ENCODE measurements around the gene C8G. TPM values are rescaled to one million over a fixed set of nuclear protein-coding genes. Genes with fewer than 3 reads are reported as not detected.

Gene C8G
- total and polyA plus RNA-seq, 9 of the 15 experiments (the other 6 are each of a cell fraction or from before 2014, with no cell fraction given): 0.35 to 5.9 (median 2.7) TPM; not detected in 2

DNA sequence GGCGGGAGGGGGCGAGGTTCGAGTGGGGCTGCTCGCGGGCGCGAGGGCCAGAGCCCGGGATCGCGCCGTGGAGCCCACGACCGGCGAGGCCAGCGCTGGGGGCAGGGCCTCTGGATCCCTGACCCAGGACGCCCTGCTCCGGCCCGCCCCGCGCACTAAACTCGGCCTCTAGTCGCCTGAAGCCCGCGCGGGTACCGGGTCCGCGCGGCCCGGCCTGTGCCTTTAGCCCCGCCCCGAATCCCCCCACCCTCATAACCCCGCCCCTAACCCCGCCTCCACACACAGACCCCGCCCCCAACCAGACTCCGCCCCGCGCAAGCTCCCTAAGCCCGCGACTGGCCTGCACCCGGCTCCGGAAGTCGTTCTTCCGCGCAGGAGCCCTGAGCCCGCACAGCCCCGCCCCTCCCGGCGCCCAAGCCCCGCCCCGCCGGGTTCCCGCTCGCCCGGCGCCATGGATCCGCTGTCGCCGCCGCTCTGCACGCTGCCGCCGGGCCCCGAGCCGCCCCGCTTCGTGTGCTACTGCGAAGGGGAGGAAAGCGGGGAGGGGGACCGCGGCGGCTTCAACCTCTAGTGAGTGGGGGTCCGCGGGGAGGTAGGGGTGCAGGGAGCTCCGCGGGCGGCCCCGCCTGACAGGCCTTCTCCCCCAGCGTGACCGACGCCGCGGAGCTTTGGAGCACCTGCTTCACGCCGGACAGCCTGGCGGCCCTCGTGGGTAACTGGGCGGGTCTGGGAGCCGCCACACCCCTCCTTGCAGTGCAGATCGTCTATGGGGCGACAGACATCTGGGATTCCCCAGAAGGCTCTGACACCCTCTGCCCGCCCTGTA is 47.2 kb downstream of the C8G start, which contains the start of gene PAXX (continued):
- no peak for TF ChIP-seq ELF2 (CRISPR knock-in tag; IDR thresholded peaks at IDR 0.05)
- TF ChIP-seq, protein P1, sequence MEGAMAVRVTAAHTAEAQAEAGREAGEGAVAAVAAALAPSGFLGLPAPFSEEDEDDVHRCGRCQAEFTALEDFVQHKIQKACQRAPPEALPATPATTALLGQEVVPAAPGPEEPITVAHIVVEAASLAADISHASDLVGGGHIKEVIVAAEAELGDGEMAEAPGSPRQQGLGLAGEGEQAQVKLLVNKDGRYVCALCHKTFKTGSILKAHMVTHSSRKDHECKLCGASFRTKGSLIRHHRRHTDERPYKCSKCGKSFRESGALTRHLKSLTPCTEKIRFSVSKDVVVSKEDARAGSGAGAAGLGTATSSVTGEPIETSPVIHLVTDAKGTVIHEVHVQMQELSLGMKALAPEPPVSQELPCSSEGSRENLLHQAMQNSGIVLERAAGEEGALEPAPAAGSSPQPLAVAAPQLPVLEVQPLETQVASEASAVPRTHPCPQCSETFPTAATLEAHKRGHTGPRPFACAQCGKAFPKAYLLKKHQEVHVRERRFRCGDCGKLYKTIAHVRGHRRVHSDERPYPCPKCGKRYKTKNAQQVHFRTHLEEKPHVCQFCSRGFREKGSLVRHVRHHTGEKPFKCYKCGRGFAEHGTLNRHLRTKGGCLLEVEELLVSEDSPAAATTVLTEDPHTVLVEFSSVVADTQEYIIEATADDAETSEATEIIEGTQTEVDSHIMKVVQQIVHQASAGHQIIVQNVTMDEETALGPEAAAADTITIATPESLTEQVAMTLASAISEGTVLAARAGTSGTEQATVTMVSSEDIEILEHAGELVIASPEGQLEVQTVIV (CRISPR knock-in tag; IDR thresholded peaks at IDR 0.05; ENCODE audit: borderline replicate concordance): no peak

DNA sequence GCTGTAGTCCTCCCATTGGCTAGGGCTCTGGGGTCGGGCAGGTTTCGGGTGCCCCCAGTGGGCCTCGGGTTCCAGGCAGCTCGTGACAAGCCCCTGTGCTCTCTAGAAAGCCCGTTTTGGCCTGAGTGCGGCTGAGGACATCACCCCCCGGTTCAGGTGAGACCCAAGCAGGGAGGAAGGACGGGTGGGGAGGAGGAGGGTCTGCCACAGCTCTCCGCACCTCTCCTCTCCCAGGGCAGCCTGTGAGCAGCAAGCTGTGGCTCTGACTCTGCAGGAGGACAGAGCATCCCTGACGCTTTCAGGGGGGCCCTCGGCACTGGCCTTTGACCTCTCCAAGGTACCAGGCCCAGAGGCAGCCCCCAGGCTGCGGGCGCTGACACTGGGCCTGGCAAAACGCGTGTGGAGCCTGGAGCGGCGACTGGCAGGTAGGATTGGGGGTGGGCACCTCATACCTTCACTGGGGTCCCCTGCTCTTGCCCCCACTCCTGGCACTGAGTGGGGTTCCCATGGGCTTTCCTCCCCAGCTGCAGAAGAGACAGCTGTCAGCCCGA is 47.9 kb downstream of the C8G start:
- Histone ChIP-seq H3K27ac (ENCODE audit: extremely low read depth, low read depth, low read length) (peak overlapping the region; percentile 89), H3K9me1 (ENCODE audit: control insufficient read depth, insufficient read depth, low read length) (no peaks in the 10 kb centered on the region), H3K36me3 (ENCODE audit: control insufficient read depth, insufficient read depth, low read length) (peaks cover 22% of the 10 kb centered on the region; the same call in 1 of the 3 replicates), H2AFZ (ENCODE audit: low read depth, low read length) (peak overlapping the region; percentile 89; the same call in 1 of the 2 replicates), H3K9ac (ENCODE audit: insufficient read depth in 1 of 2, low read depth in 2 of 2, low read length in 2 of 2) (peak overlapping the region; percentile 79 to 97), H3K9me3 (replicated peaks; ENCODE audit: control insufficient read depth, insufficient read depth, low read depth, low read length) (peaks cover 6% of the 10 kb centered on the region), H4K20me1 (replicated peaks; ENCODE audit: control insufficient read depth, insufficient read depth, low read length) (no peaks in the 10 kb centered on the region), H3K4me1 (replicated peaks in 1 of 2; ENCODE audit: control insufficient read depth in 2 of 2, insufficient read depth in 2 of 2, low read length in 2 of 2) (peaks cover 30 to 69% of the 10 kb centered on the region in 2 experiments), H3K4me3 (peak overlapping the region; percentile 87), H3K4me2 (ENCODE audit: insufficient read depth, low read length) (peak overlapping the region; percentile 83), H3K79me2 (ENCODE audit: control insufficient read depth, insufficient read depth, low read length) (peaks cover 18% of the 10 kb centered on the region), H3K27me3 (ENCODE audit: control insufficient read depth in 2 of 2, insufficient read depth in 2 of 2, low read length in 2 of 2) (no peaks in the 10 kb centered on the region)
- ChIA-PET POLR2A (interaction anchor here (0.6 to 1.3 kb wide), 10 partner anchors 8 to 163 kb away, joined by 3 to 6 read pairs (median 4); no protein-coding TSS in a partner anchor), CTCF (ENCODE audit: low intra/inter-chr PET ratio) (no interaction called here)
- in situ Hi-C loops (cut with MboI): no loop called here
- DNase-seq (ENCODE audit: extremely low read depth in 1 of 4, low spot score in 3 of 4) (no peak), ATAC-seq (no peak), FAIRE-seq (no peak)
- intact Hi-C loops (cut with micrococcal nuclease): loop anchor here (5.0 kb wide), 1 partner anchor 46 kb away; the partner anchor contains the start of gene C8G
- 6% methylated on average over 17 of the region's 18 CpGs for WGBS (ENCODE audit: insufficient coverage, low coverage, missing lambda C conversion rate)
- no TSS peak for BruUV-seq (replicated peaks)
- TF ChIP-seq, protein P2, sequence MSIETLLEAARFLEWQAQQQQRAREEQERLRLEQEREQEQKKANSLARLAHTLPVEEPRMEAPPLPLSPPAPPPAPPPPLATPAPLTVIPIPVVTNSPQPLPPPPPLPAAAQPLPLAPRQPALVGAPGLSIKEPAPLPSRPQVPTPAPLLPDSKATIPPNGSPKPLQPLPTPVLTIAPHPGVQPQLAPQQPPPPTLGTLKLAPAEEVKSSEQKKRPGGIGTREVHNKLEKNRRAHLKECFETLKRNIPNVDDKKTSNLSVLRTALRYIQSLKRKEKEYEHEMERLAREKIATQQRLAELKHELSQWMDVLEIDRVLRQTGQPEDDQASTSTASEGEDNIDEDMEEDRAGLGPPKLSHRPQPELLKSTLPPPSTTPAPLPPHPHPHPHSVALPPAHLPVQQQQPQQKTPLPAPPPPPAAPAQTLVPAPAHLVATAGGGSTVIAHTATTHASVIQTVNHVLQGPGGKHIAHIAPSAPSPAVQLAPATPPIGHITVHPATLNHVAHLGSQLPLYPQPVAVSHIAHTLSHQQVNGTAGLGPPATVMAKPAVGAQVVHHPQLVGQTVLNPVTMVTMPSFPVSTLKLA (conservative IDR thresholded peaks at IDR 0.05): 0 out of 4 replicates have a peak, but pooled peaks of 1 of the 2 experiments have one; percentile 10
- TF ChIP-seq ZNF263 (CRISPR knock-in tag; IDR thresholded peaks at IDR 0.05; ENCODE audit: borderline replicate concordance) (peak; percentile 91), ZNF431 (CRISPR knock-in tag; IDR thresholded peaks at IDR 0.05) (peak; percentile 0; the same call in 1 of the 2 replicates), PHF20 (IDR thresholded peaks at IDR 0.05; ENCODE audit: partially characterized antibody) (no peak), FIP1L1 (IDR thresholded peaks at IDR 0.05; ENCODE audit: low read depth, low read length, poor library complexity, severe bottlenecking) (peak; percentile 11), PCBP1 (IDR thresholded peaks at IDR 0.05; ENCODE audit: low read depth, low read length, poor library complexity, severe bottlenecking) (peak; percentile 12)
- TF ChIP-seq, protein P3, sequence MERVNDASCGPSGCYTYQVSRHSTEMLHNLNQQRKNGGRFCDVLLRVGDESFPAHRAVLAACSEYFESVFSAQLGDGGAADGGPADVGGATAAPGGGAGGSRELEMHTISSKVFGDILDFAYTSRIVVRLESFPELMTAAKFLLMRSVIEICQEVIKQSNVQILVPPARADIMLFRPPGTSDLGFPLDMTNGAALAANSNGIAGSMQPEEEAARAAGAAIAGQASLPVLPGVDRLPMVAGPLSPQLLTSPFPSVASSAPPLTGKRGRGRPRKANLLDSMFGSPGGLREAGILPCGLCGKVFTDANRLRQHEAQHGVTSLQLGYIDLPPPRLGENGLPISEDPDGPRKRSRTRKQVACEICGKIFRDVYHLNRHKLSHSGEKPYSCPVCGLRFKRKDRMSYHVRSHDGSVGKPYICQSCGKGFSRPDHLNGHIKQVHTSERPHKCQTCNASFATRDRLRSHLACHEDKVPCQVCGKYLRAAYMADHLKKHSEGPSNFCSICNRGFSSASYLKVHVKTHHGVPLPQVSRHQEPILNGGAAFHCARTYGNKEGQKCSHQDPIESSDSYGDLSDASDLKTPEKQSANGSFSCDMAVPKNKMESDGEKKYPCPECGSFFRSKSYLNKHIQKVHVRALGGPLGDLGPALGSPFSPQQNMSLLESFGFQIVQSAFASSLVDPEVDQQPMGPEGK (CRISPR knock-in tag; IDR thresholded peaks at IDR 0.05; ENCODE audit: borderline replicate concordance): no peak
